Measurements from ENCODE around the gene EIF4G3. TPM values are rescaled to one million over a fixed set of nuclear protein-coding genes. Genes with fewer than 3 reads are reported as not detected.

Gene EIF4G3
- total RNA-seq, 2 experiments from 2014 or later, result 44.6 to 48.0 TPM

- Mint-ChIP-seq H3K4me3 (no peak overlapping the region), H3K36me3 (ENCODE audit: low read depth) (peaks cover 34% of the 10 kb centered on the region), H3K27me3 (ENCODE audit: low read depth) (no peaks in the 10 kb centered on the region), H3K9me3 (no peaks in the 10 kb centered on the region), H3K27ac (no peak overlapping the region), H3K4me1 (ENCODE audit: low read depth) (peaks cover 15% of the 10 kb centered on the region)
- CTCF ChIA-PET, result no interaction called here
- DNase-seq, result no peak
- intact Hi-C loops (cut with micrococcal nuclease), result no loop called here
Measured at GRCh38 chr1:21164266-21164665, 12.4 kb downstream of the EIF4G3 start.

DNA sequence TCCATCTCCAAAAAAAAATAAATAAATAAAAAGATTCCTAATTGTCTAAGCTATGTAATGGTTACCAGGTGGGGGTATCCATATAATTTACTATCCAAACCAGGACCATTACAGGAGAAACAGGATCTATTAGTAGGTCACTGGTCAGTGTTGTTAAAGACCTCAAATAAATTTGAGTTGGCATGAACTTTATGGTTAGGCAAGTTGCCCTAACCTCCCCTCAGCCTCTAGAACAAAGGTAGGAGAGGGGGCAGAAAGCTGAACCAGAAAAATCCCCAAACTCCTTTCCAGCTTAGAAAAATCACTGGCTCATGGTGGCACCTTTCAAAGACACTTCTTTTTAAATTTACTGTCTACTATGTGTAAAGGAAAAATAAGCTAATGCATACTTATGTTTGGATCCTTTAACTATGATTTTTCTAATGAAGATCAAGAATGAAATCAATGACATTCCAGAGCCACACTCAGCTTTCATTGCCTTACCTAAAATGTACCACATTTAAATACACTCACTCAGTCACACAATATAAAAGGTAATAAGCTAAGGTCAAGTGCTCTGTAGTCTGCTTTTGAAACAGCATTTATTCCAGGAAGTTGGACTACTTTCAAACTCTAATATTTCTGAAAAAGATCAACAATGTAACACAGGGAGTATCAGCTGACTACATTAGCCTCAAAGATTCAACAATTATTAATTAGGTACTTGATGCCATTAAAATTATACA is 13.8 kb downstream of the EIF4G3 start:
- no peaks in the 10 kb centered on the region for H3K27me3 Mint-ChIP-seq (ENCODE audit: low read depth)
- no peak overlapping the region for H3K27ac Mint-ChIP-seq
- peaks cover 15% of the 10 kb centered on the region for H3K4me1 Mint-ChIP-seq (ENCODE audit: low read depth)
- no peaks in the 10 kb centered on the region for H3K9me3 Mint-ChIP-seq
- CTCF ChIA-PET, result no interaction called here
- no peak overlapping the region for H3K4me3 Mint-ChIP-seq
- intact Hi-C loops (cut with micrococcal nuclease), result no loop called here
- H3K36me3 Mint-ChIP-seq (ENCODE audit: low read depth), result peaks cover 37% of the 10 kb centered on the region
- no peak for DNase-seq

DNA sequence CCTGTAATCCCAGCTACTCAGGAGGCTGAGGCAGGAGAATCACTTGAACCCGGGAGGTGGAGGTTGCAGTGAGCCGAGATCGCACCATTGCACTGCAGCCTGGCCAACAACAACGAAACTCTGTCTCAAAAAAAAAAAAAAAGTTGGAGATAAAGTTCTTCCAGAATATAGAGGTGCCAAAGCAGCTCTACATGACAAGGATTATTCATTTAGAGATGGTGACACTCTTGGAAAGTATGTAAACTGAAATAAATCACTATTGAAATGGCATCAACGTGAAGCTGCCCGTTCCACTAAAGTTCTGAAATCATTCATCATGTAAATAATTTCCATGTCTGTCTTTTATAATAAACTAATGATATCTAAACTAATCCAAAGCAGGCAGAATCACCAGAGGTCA is 14.9 kb downstream of the EIF4G3 start:
- CTCF ChIA-PET, result interaction anchor here (0.6 to 0.7 kb wide), 2 partner anchors 33 to 289 kb away, joined by 3 to 4 read pairs; no protein-coding TSS in a partner anchor
- DNase-seq, result no peak
- Mint-ChIP-seq H3K27ac (no peak overlapping the region), H3K4me3 (no peak overlapping the region), H3K27me3 (ENCODE audit: low read depth) (no peaks in the 10 kb centered on the region), H3K36me3 (ENCODE audit: low read depth) (peaks cover 34% of the 10 kb centered on the region), H3K9me3 (no peaks in the 10 kb centered on the region), H3K4me1 (ENCODE audit: low read depth) (peaks cover 15% of the 10 kb centered on the region)
- intact Hi-C loops (cut with micrococcal nuclease), result no loop called here

DNA sequence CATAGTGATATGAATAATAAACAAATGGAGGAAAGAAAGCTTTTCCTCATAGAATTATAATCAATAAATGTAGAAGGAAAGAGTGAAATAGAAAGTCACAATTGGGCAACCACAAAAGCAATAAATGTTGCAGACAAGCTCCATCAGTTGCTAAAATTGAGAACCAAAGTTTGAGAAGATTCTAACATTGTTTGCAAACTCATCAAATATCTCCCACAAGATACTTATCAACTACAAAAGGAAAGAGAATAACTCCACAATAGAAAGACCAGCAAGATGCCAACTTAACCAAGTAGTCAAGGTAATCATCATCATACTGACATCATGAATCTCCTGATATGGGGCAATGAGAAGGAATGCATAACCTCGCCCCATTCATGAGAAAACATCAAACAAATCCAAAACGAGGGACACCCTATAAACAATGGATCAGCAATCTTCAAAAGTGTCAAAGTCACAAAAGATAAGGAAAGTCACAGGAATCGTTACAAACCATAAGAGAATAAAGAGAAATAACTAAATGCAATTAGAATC is 16.4 kb downstream of the EIF4G3 start:
- CTCF ChIA-PET, result interaction anchor here (0.6 kb wide), 2 partner anchors 194 to 1673 kb away, joined by 5 to 6 read pairs; no protein-coding TSS in a partner anchor
- H3K27ac Mint-ChIP-seq, result no peak overlapping the region

GRCh38 chr1:21157868-21158267 is 18.8 kb downstream of the EIF4G3 start:
- no peak for DNase-seq
- intact Hi-C loops (cut with micrococcal nuclease), result no loop called here
- Mint-ChIP-seq H3K27me3 (ENCODE audit: low read depth) (no peaks in the 10 kb centered on the region), H3K27ac (no peak overlapping the region), H3K36me3 (ENCODE audit: low read depth) (peaks cover 36% of the 10 kb centered on the region), H3K9me3 (no peaks in the 10 kb centered on the region), H3K4me1 (ENCODE audit: low read depth) (peaks cover 4% of the 10 kb centered on the region), H3K4me3 (no peak overlapping the region)
- CTCF ChIA-PET, result no interaction called here

More for the DNA sequence above, 16.4 kb downstream of the EIF4G3 start:
- Mint-ChIP-seq H3K9me3 (no peaks in the 10 kb centered on the region), H3K27me3 (ENCODE audit: low read depth) (no peaks in the 10 kb centered on the region), H3K36me3 (ENCODE audit: low read depth) (peaks cover 34% of the 10 kb centered on the region), H3K4me1 (ENCODE audit: low read depth) (peaks cover 9% of the 10 kb centered on the region), H3K4me3 (no peak overlapping the region)
- intact Hi-C loops (cut with micrococcal nuclease), result no loop called here
- DNase-seq, result no peak

GRCh38 chr1:21157054-21157453 is 19.6 kb downstream of the EIF4G3 start:
- Mint-ChIP-seq H3K27ac (no peak overlapping the region), H3K36me3 (ENCODE audit: low read depth) (peaks cover 35% of the 10 kb centered on the region), H3K9me3 (no peaks in the 10 kb centered on the region), H3K4me3 (no peak overlapping the region), H3K4me1 (ENCODE audit: low read depth) (peaks cover 4% of the 10 kb centered on the region), H3K27me3 (ENCODE audit: low read depth) (no peaks in the 10 kb centered on the region)
- CTCF ChIA-PET, result no interaction called here
- no peak for DNase-seq
- intact Hi-C loops (cut with micrococcal nuclease), result no loop called here

DNA sequence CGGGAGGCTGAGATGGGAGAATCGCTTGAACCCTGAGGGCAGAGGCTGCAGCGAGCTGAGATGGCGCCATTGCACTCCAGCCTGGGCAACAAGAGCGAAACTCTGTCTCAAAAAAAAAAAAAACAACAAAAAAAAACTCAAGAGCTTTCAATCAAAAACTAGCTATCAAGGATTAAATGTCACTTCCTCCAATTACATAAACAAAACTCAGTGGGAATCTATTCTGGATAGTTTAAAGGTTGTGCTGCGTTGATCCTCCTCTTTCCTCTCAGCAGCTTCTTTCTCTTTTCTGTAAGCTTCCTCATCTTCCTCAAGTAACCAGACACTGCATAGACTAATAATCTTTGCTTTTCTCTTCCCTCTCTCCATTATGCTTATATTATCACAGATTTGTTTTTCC is 20.7 kb downstream of the EIF4G3 start:
- no peak overlapping the region for H3K4me3 Mint-ChIP-seq
- no peaks in the 10 kb centered on the region for H3K27me3 Mint-ChIP-seq (ENCODE audit: low read depth)
- H3K9me3 Mint-ChIP-seq, result no peaks in the 10 kb centered on the region
- CTCF ChIA-PET, result no interaction called here
- peaks cover 27% of the 10 kb centered on the region for H3K36me3 Mint-ChIP-seq (ENCODE audit: low read depth)
- H3K4me1 Mint-ChIP-seq (ENCODE audit: low read depth), result peaks cover 4% of the 10 kb centered on the region
- no peak overlapping the region for H3K27ac Mint-ChIP-seq
- DNase-seq, result no peak
- intact Hi-C loops (cut with micrococcal nuclease), result no loop called here

- CTCF ChIA-PET, result no interaction called here
- H3K9me3 Mint-ChIP-seq, result no peaks in the 10 kb centered on the region
- no peak for DNase-seq
- H3K36me3 Mint-ChIP-seq (ENCODE audit: low read depth), result peaks cover 22% of the 10 kb centered on the region
- H3K27ac Mint-ChIP-seq, result no peak overlapping the region
- no peaks in the 10 kb centered on the region for H3K4me1 Mint-ChIP-seq (ENCODE audit: low read depth)
- H3K27me3 Mint-ChIP-seq (ENCODE audit: low read depth), result no peaks in the 10 kb centered on the region
- H3K4me3 Mint-ChIP-seq, result no peak overlapping the region
- intact Hi-C loops (cut with micrococcal nuclease), result no loop called here
Measured at GRCh38 chr1:21154717-21155116, 22.0 kb downstream of the EIF4G3 start.

GRCh38 chr1:21153388-21153787 is 23.3 kb downstream of the EIF4G3 start:
- intact Hi-C loops (cut with micrococcal nuclease), result no loop called here
- H3K27me3 Mint-ChIP-seq (ENCODE audit: low read depth), result no peaks in the 10 kb centered on the region
- no peak for DNase-seq
- no peaks in the 10 kb centered on the region for H3K4me1 Mint-ChIP-seq (ENCODE audit: low read depth)
- H3K36me3 Mint-ChIP-seq (ENCODE audit: low read depth), result peaks cover 16% of the 10 kb centered on the region
- H3K4me3 Mint-ChIP-seq, result no peak overlapping the region
- H3K27ac Mint-ChIP-seq, result no peak overlapping the region
- no peaks in the 10 kb centered on the region for H3K9me3 Mint-ChIP-seq
- CTCF ChIA-PET, result no interaction called here

DNA sequence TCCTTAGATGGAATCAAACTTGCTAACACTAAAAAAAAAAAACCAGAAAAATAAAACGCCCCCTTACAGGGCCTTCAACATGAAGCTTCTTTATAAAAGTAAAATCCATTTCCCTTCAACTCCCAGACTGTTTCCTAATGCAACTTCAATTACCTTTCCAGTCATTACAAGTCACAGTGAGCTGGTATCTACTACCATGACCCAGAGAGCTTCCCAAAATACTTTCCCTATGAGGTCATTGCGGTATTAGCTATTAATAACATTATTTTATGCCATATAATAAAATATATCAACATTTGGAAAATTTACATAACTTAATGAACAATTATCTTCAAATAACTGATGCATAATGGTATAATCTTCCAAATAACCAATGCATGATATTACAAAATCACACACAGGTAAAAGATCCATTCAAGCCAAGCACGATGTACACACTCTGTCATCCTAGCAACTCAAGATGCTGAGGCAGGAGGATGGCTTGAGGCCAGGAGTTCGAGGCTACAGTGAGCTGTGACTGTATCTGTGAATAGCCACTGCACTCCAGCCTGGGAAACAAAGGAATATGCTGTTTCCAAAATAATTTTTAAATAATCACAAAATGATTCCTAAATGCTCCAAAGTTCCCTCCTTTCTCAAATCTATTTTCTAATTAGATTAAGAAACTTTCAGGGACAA is 24.1 kb downstream of the EIF4G3 start:
- Mint-ChIP-seq H3K27me3 (ENCODE audit: low read depth) (no peaks in the 10 kb centered on the region), H3K4me3 (no peak overlapping the region), H3K27ac (no peak overlapping the region), H3K36me3 (ENCODE audit: low read depth) (peaks cover 19% of the 10 kb centered on the region), H3K9me3 (no peaks in the 10 kb centered on the region), H3K4me1 (ENCODE audit: low read depth) (no peaks in the 10 kb centered on the region)
- no peak for DNase-seq
- intact Hi-C loops (cut with micrococcal nuclease), result no loop called here
- CTCF ChIA-PET, result interaction anchor here (0.6 kb wide), 1 partner anchor 140 kb away, joined by 3 read pairs; no protein-coding TSS in a partner anchor

- no peak for DNase-seq
- no peak overlapping the region for H3K27ac Mint-ChIP-seq
- CTCF ChIA-PET, result interaction anchor here (0.6 kb wide), 1 partner anchor 78 kb away, joined by 3 read pairs; no protein-coding TSS in a partner anchor
- intact Hi-C loops (cut with micrococcal nuclease), result no loop called here
- H3K9me3 Mint-ChIP-seq, result no peaks in the 10 kb centered on the region
- no peaks in the 10 kb centered on the region for H3K27me3 Mint-ChIP-seq (ENCODE audit: low read depth)
- H3K4me3 Mint-ChIP-seq, result no peak overlapping the region
- H3K36me3 Mint-ChIP-seq (ENCODE audit: low read depth), result peaks cover 12% of the 10 kb centered on the region
- H3K4me1 Mint-ChIP-seq (ENCODE audit: low read depth), result no peaks in the 10 kb centered on the region
Measured at GRCh38 chr1:21149855-21150432, 26.8 kb downstream of the EIF4G3 start.

DNA sequence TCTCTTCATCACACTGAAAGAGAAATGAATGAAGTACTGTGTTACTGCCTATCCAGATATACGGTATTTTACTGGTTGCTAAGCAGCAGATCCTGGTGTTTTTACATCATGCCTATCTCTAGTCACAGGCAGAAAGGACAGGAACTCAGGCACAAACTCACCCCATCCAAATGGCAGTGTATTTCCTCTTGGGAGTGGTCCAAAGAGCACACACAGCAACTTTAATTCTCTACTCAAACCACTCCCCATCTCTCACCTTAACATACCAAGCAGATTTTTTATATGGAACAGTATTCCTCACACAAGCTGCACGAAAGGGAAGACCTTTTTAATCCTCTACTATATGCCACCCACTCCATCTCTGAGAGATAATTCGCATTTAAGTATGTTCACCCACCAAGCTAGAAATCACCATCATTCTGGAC is 27.3 kb downstream of the EIF4G3 start:
- H3K4me1 Mint-ChIP-seq (ENCODE audit: low read depth), result no peaks in the 10 kb centered on the region
- CTCF ChIA-PET, result interaction anchor here (0.6 kb wide), 1 partner anchor 78 kb away, joined by 3 read pairs; no protein-coding TSS in a partner anchor
- intact Hi-C loops (cut with micrococcal nuclease), result no loop called here
- H3K36me3 Mint-ChIP-seq (ENCODE audit: low read depth), result peaks cover 10% of the 10 kb centered on the region
- H3K9me3 Mint-ChIP-seq, result no peaks in the 10 kb centered on the region
- no peaks in the 10 kb centered on the region for H3K27me3 Mint-ChIP-seq (ENCODE audit: low read depth)
- DNase-seq, result no peak
- no peak overlapping the region for H3K4me3 Mint-ChIP-seq
- H3K27ac Mint-ChIP-seq, result no peak overlapping the region

All from activated naive CD4-positive, alpha-beta T cell treated with anti-CD3 and anti-CD28 coated beads for 36 hours (primary cell).